A673 (cell line): Measurements from ENCODE around the gene SART3. TPM values are rescaled to one million over a fixed set of nuclear protein-coding genes. Genes with fewer than 3 reads are reported as not detected.

Experiments
- BruUV-seq: library from RNA; stranded (reverse); fragments of 400-500 nt; replicated peaks from 2 replicates; lab custom pipeline; 2021; lab: Mats Ljungman, UMichigan
- CTCF ChIA-PET: fragments of 300-600 bp; sonication (Branson Sonifier 250); formaldehyde crosslinking; loops from one replicate; lab custom pipeline; 2022; ENCODE audit warnings: antibody characterized with exemption; lab: Charles Lee
- POLR2A ChIA-PET: fragments of 300-600 bp; sonication (Branson Sonifier 250); formaldehyde crosslinking; loops from one replicate; lab custom pipeline; 2022; ENCODE audit warnings: antibody characterized with exemption; ENCODE audit not compliant: low non-redundant PET; lab: Charles Lee
- DNase-seq: peaks from one replicate; pipeline ENCODE4 v3.0.0-alpha.2; 2015; ENCODE audit warnings: low spot score
- H3K27ac ChIP-seq: fragments of 200-600 bp; sonication (generic); 2 replicates; pipeline ENCODE4 v1.5.1; 2016; ENCODE audit warnings: mixed run types, low read depth, mild to moderate bottlenecking, mixed read lengths, antibody characterized with exemption, low read length; ENCODE audit not compliant: poor library complexity, severe bottlenecking
- H3K27me3 ChIP-seq: fragments of 200-600 bp; sonication (generic); replicated peaks from 2 replicates; pipeline ENCODE4 v1.6.1; 2017; ENCODE audit warnings: mixed run types, low read depth, mild to moderate bottlenecking, mixed read lengths, antibody characterized with exemption, low read length; ENCODE audit not compliant: insufficient read depth, poor library complexity
- H3K36me3 ChIP-seq: fragments of 200-600 bp; sonication (generic); 2 replicates; pipeline ENCODE4 v1.6.1; 2016; ENCODE audit warnings: mixed run types, mild to moderate bottlenecking, mixed read lengths, antibody characterized with exemption, low read length; ENCODE audit not compliant: insufficient read depth, poor library complexity, severe bottlenecking
- H3K4me1 ChIP-seq: fragments of 200-600 bp; sonication (generic); 2 replicates; pipeline ENCODE4 v1.6.1; 2017; ENCODE audit warnings: mixed run types, mild to moderate bottlenecking, mixed read lengths, antibody characterized with exemption, low read length; ENCODE audit not compliant: insufficient read depth, poor library complexity, severe bottlenecking
- H3K4me3 ChIP-seq: fragments of 200-600 bp; sonication (generic); 2 replicates; pipeline ENCODE4 v1.5.1; 2016; ENCODE audit warnings: low read depth, mixed run types, mild to moderate bottlenecking, mixed read lengths, low read length; ENCODE audit not compliant: poor library complexity, severe bottlenecking
- H3K9me3 ChIP-seq: fragments of 200-600 bp; sonication (generic); 2 replicates; pipeline ENCODE4 v1.6.1; 2016; ENCODE audit warnings: mixed run types, low read depth, mild to moderate bottlenecking, mixed read lengths, antibody characterized with exemption, low read length; ENCODE audit not compliant: poor library complexity, severe bottlenecking
- CTCF ChIP-seq: fragments of 300-800, 200-600 bp; sonication (generic); conservative IDR thresholded peaks from 2 replicates; pipeline ENCODE4 v1.5.1; 2017; ENCODE audit warnings: low read depth, mild to moderate bottlenecking, antibody characterized with exemption, low read length, moderate library complexity, mixed read lengths
- EZH2 ChIP-seq: fragments of 200-600 bp; sonication (generic); IDR thresholded peaks from 2 replicates; pipeline ENCODE4 v1.6.1; 2017; ENCODE audit warnings: borderline replicate concordance, low read depth, mild to moderate bottlenecking, mixed read lengths, antibody characterized with exemption, low read length; ENCODE audit not compliant: poor library complexity, severe bottlenecking
- intact Hi-C: fragments of 100-400 bp; cut with micrococcal nuclease; formaldehyde crosslinking; loops from one replicate; pipeline ENCODE4 v1.10.0; 2022; ENCODE audit not compliant: unreplicated experiment
- total RNA-seq: library from RNA; stranded (reverse); gene quantifications from 2 replicates; pipeline ENCODE4 v1.2.3, GENCODE V29; 2021

SART3 gene
- total RNA-seq, 1 experiment from 2014 or later, result 99.3 TPM

- TF ChIP-seq EZH2, result no peak
- peak; percentile 94 for TF ChIP-seq CTCF
- POLR2A ChIA-PET, result no interaction called here
- Histone ChIP-seq H3K27ac (peak overlapping the region; percentile 97), H3K4me3 (peak overlapping the region; percentile 79), H3K36me3 (peaks cover 39% of the 10 kb centered on the region), H3K9me3 (no peaks in the 10 kb centered on the region), H3K27me3 (no peaks in the 10 kb centered on the region), H3K4me1 (peaks cover 42% of the 10 kb centered on the region)
- CTCF ChIA-PET, result no interaction called here
- intact Hi-C loops, result loop anchor here (1.0 to 10.0 kb wide), 6 partner anchors 55 to 534 kb away; partner anchors contain the start of genes CORO1C and UNG
- TSS peak; percentile 54 for BruUV-seq
- peak; percentile 93 for DNase-seq
Observed at GRCh38 chr12:108563136-108563803, 2.3 kb upstream of the SART3 start.

GRCh38 chr12:108562348-108563135 is 1.6 kb upstream of the SART3 start, which contains the start of gene ISCU:
TSS of gene ISCU (plus strand) at chr12:108562596. CDS start at chr12:108562623, 27 bp downstream.
- peaks cover 35% of the 10 kb centered on the region for H3K4me1 ChIP-seq
- CTCF ChIA-PET, result no interaction called here
- no peak for TF ChIP-seq CTCF
- no peak for TF ChIP-seq EZH2
- peak within 1 kb of the TSS; percentile 79 for H3K4me3 ChIP-seq
- POLR2A ChIA-PET, result interaction anchor here (0.5 kb wide), 1 partner anchor 297 kb away, joined by 7 read pairs; no protein-coding TSS in a partner anchor
- intact Hi-C loops, result loop anchor here (1.0 to 10.0 kb wide), 6 partner anchors 56 to 534 kb away; partner anchors contain the start of genes CORO1C and UNG
- peak; percentile 98 for DNase-seq
- H3K9me3 ChIP-seq, result no peaks in the 10 kb centered on the region
- H3K36me3 ChIP-seq, result peaks cover 39% of the 10 kb centered on the region
- BruUV-seq, result no TSS peak
- no peaks in the 10 kb centered on the region for H3K27me3 ChIP-seq
- H3K27ac ChIP-seq, result peak within 1 kb of the TSS; percentile 97

- intact Hi-C loops, result loop anchor here (2.0 to 10.0 kb wide), 5 partner anchors 173 to 535 kb away; partner anchors contain the start of genes CORO1C and UNG
- no peak for TF ChIP-seq EZH2
- TF ChIP-seq CTCF, result no peak
- Histone ChIP-seq H3K27ac (peak overlapping the region; percentile 97), H3K9me3 (no peaks in the 10 kb centered on the region), H3K36me3 (peaks cover 34% of the 10 kb centered on the region), H3K4me3 (peak overlapping the region; percentile 79), H3K4me1 (peaks cover 28% of the 10 kb centered on the region), H3K27me3 (no peaks in the 10 kb centered on the region)
- ChIA-PET CTCF (no interaction called here), POLR2A (no interaction called here)
- BruUV-seq, result no TSS peak
- no peak for DNase-seq
Observed at GRCh38 chr12:108561852-108562347, 927 bp upstream of the SART3 start.
